Osteoblast (primary cell): ENCODE measurements around the gene ANKK1. TPM values are rescaled to one million over a fixed set of nuclear protein-coding genes. Genes with fewer than 3 reads are reported as not detected.

Source experiments
- DNase-seq: peaks from one replicate; pipeline ENCODE4 v3.0.0; 2011; ENCODE audit warnings: low spot score, mixed read lengths; ENCODE audit not compliant: insufficient read length; ENCODE audit errors: missing footprints
- H2AFZ ChIP-seq: 2 replicates; pipeline ENCODE4 v1.6.0; 2011; ENCODE audit warnings: mild to moderate bottlenecking, low read length
- H3K27ac ChIP-seq: 2 replicates; pipeline ENCODE4 v1.5.1; 2011; ENCODE audit warnings: mild to moderate bottlenecking, low read depth, low read length, moderate library complexity
- H3K27me3 ChIP-seq: 2 replicates; pipeline ENCODE4 v1.6.0; 2012; ENCODE audit warnings: mild to moderate bottlenecking, control low read depth, inconsistent platforms, low read length, moderate library complexity; ENCODE audit not compliant: insufficient read depth
- H3K36me3 ChIP-seq: 2 replicates; pipeline ENCODE4 v1.5.1; 2011; ENCODE audit warnings: mild to moderate bottlenecking, low read length, control low read depth, moderate library complexity; ENCODE audit not compliant: insufficient read depth
- H3K4me1 ChIP-seq: 2 replicates; pipeline ENCODE4 v1.5.1; 2011; ENCODE audit warnings: mild to moderate bottlenecking, low read length, control low read depth, moderate library complexity; ENCODE audit not compliant: insufficient read depth
- H3K4me2 ChIP-seq: 2 replicates; pipeline ENCODE4 v1.6.0; 2011; ENCODE audit warnings: mild to moderate bottlenecking, low read length; ENCODE audit not compliant: insufficient read depth
- H3K4me3 ChIP-seq: fragments of 200-600 bp; sonication (generic); 3 replicates; pipeline ENCODE4 v1.5.1; 2012; ENCODE audit warnings: mild to moderate bottlenecking, low read length, inconsistent platforms; ENCODE audit not compliant: insufficient read depth
- H3K79me2 ChIP-seq: 2 replicates; pipeline ENCODE4 v1.6.0; 2012; ENCODE audit warnings: mild to moderate bottlenecking, low read length, control low read depth, inconsistent platforms; ENCODE audit not compliant: insufficient read depth
- H3K9me3 ChIP-seq: 2 replicates; pipeline ENCODE4 v1.5.1; 2011; ENCODE audit warnings: low read depth, low read length, control low read depth
- H4K20me1 ChIP-seq: 2 replicates; pipeline ENCODE4 v1.6.0; 2012; ENCODE audit warnings: mild to moderate bottlenecking, low read length, control low read depth; ENCODE audit not compliant: insufficient read depth
- total RNA-seq: library from RNA; depleted of rRNA; stranded (reverse); fragments of >200 nt; gene quantifications from 2 replicates; pipeline ENCODE4 v1.2.3, GENCODE V29; 2012
- TF ChIP-seq, protein P1 (sequence below): IDR thresholded peaks from 2 replicates; pipeline ENCODE4 v1.5.1; 2011; ENCODE audit warnings: mild to moderate bottlenecking, low read depth, low read length, moderate library complexity; ENCODE audit errors: extremely low read depth

Gene ANKK1
- total RNA-seq, 1 donor: not detected

DNA sequence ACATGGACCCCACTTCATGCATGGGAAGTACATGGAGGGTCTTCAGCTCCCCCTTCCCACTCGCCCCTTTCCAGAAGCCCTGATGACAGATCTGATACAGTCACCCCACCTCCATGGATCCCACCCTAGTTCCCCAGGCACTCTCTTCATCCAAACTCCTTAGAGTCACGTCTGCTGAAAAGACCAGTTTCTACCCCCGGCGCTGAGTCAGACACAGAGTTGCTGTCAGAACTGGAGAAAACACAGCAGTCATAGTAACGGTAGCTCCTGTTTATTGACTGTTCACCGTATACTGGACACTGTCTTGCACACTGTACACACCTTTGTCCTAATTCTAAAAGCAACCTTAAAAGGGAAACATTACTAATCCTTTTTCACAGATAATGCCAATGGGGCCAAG lies 58.5 kb downstream of the ANKK1 start:
- Histone ChIP-seq H3K4me2 (no peak overlapping the region), H3K27me3 (peaks cover 28% of the 10 kb centered on the region), H2AFZ (no peak overlapping the region), H3K9me3 (no peaks in the 10 kb centered on the region), H3K27ac (no peak overlapping the region), H3K36me3 (no peaks in the 10 kb centered on the region), H3K79me2 (no peaks in the 10 kb centered on the region), H4K20me1 (no peaks in the 10 kb centered on the region), H3K4me3 (no peak overlapping the region), H3K4me1 (peaks cover 18% of the 10 kb centered on the region)
- peak; percentile 82 for DNase-seq
- TF ChIP-seq, protein P1, sequence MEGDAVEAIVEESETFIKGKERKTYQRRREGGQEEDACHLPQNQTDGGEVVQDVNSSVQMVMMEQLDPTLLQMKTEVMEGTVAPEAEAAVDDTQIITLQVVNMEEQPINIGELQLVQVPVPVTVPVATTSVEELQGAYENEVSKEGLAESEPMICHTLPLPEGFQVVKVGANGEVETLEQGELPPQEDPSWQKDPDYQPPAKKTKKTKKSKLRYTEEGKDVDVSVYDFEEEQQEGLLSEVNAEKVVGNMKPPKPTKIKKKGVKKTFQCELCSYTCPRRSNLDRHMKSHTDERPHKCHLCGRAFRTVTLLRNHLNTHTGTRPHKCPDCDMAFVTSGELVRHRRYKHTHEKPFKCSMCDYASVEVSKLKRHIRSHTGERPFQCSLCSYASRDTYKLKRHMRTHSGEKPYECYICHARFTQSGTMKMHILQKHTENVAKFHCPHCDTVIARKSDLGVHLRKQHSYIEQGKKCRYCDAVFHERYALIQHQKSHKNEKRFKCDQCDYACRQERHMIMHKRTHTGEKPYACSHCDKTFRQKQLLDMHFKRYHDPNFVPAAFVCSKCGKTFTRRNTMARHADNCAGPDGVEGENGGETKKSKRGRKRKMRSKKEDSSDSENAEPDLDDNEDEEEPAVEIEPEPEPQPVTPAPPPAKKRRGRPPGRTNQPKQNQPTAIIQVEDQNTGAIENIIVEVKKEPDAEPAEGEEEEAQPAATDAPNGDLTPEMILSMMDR: no peak

DNA sequence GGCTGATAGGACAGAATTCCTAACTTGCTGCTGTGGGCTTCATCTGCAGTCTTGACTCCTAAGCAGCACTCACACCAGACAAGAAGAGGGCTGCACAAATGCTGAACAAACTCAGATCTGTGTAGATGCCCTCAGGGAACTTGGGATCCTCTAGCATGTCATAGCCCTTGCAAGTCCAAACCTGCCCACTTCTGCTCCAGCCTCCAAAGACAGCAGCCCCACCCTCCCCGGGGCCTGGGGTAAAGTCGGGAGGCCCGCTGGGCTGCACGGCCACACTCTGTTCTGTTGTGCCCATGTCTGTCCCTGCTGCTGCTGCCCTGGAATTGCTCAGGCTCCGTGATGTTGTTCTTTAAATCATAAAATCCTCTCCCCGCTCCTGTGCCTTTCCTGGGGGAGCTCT lies 59.4 kb downstream of the ANKK1 start:
- Histone ChIP-seq H3K4me1 (peaks cover 21% of the 10 kb centered on the region), H3K4me2 (no peak overlapping the region), H3K4me3 (no peak overlapping the region), H4K20me1 (no peaks in the 10 kb centered on the region), H3K27ac (no peak overlapping the region), H3K79me2 (no peaks in the 10 kb centered on the region), H3K27me3 (peaks cover 22% of the 10 kb centered on the region), H3K36me3 (no peaks in the 10 kb centered on the region), H3K9me3 (no peaks in the 10 kb centered on the region), H2AFZ (no peak overlapping the region)
- no peak for DNase-seq
- TF ChIP-seq, protein P1: no peak

DNA sequence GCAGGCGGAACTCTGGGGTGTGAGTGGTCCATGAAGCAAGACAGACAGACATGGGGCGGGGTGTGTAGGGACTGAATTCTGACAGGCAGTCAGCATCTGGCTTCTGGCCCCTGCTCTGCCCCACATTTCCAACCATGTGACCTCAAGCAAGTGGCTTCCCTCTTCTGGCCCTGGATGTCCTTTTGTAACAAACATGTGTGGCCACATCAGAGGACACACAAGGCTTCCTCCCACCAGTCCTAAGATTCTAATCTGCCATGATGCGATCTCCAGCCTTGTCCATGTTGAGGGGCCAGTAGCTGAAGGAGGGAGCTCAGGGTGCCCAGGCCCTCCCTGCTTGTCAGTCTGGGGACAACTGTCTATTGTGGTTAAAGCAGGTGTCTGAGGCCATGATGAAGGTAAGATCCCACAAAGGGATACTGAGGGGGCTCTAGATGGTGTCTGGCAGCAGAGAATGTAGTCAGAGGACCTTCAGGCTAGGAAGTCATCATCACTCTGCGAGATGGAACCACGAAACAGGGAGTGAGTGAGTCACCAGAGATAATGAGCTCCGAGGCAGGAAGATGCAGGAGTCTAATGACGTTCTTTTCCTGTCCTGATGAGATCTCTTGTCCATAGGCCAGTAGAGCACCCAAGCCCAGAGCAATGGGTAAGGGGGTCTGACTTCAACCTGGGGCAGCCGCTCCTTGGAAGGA lies 60.2 kb downstream of the ANKK1 start:
- Histone ChIP-seq H3K4me3 (no peak overlapping the region), H3K79me2 (no peaks in the 10 kb centered on the region), H3K27ac (peak overlapping the region; percentile 35), H3K27me3 (peaks cover 18% of the 10 kb centered on the region), H3K4me1 (peaks cover 27% of the 10 kb centered on the region), H3K4me2 (peak overlapping the region; percentile 28), H2AFZ (peak overlapping the region; percentile 53), H3K9me3 (no peaks in the 10 kb centered on the region), H4K20me1 (no peaks in the 10 kb centered on the region), H3K36me3 (no peaks in the 10 kb centered on the region)
- TF ChIP-seq, protein P1: no peak
- peak; percentile 83 for DNase-seq

DNA sequence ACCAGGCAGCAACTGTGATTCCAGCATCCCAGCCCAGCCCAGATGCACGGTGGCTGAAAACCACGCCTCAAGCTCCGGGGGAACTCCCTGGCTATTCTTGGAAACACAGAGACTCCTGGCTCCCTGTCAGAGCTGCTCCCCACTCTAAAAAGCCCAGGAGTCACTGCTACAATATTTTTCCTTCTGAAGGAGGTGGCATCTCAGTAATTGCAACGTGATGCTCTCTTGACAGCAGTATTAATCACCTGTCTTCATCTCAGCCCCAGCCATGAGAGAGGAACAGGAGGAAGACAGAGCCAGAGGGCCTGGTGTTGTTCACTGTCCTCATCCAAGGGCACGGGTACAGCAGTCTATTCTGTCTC lies 60.7 kb downstream of the ANKK1 start:
- peak overlapping the region; percentile 53 for H2AFZ ChIP-seq
- peak overlapping the region; percentile 35 for H3K27ac ChIP-seq

More for the DNA sequence above, 60.7 kb downstream of the ANKK1 start:
- Histone ChIP-seq H3K4me2 (peak overlapping the region; percentile 28), H3K36me3 (no peaks in the 10 kb centered on the region), H3K4me1 (peaks cover 29% of the 10 kb centered on the region), H3K9me3 (no peaks in the 10 kb centered on the region), H3K27me3 (peaks cover 18% of the 10 kb centered on the region), H4K20me1 (no peaks in the 10 kb centered on the region), H3K4me3 (no peak overlapping the region), H3K79me2 (no peaks in the 10 kb centered on the region)
- TF ChIP-seq, protein P1: no peak
- DNase-seq: no peak
